Loucy (cell line): ENCODE measurements around the gene NOC2L.
"Not testable (repeated sequence)": the region's sequence is repeated elsewhere in the genome, so short reads cannot be mapped to it uniquely, and the experiment has no call there.

Experiments
- CTCF ChIP-seq: fragments of 200-600 bp; sonication (generic); conservative IDR thresholded peaks from 2 replicates; pipeline ENCODE4 v1.5.1; 2014; ENCODE audit warnings: mild to moderate bottlenecking, antibody characterized with exemption, low read length
- EZH2phosphoT487 ChIP-seq: fragments of 200-600 bp; IDR thresholded peaks from 2 replicates; pipeline ENCODE4 v1.6.1; 2018; ENCODE audit warnings: antibody characterized with exemption, mild to moderate bottlenecking, moderate library complexity, borderline replicate concordance

GRCh38 chr1:946811-947210, 12.2 kb downstream of the NOC2L start:
- not testable (repeated sequence) for TF ChIP-seq CTCF, EZH2phosphoT487
